Measurements from ENCODE around the gene VGLL2. TPM values are rescaled to one million over a fixed set of nuclear protein-coding genes. Genes with fewer than 3 reads are reported as not detected.

The VGLL2 gene
- total RNA-seq, 1 donor from 2014 or later = not detected

GRCh38 chr6:117267054-117267347 is 1.6 kb downstream of the VGLL2 start:
- intact Hi-C loops (cut with DNase I) = no loop called here
- ATAC-seq (ENCODE audit: poor library complexity) = no peak
- no peak for DNase-seq

DNA sequence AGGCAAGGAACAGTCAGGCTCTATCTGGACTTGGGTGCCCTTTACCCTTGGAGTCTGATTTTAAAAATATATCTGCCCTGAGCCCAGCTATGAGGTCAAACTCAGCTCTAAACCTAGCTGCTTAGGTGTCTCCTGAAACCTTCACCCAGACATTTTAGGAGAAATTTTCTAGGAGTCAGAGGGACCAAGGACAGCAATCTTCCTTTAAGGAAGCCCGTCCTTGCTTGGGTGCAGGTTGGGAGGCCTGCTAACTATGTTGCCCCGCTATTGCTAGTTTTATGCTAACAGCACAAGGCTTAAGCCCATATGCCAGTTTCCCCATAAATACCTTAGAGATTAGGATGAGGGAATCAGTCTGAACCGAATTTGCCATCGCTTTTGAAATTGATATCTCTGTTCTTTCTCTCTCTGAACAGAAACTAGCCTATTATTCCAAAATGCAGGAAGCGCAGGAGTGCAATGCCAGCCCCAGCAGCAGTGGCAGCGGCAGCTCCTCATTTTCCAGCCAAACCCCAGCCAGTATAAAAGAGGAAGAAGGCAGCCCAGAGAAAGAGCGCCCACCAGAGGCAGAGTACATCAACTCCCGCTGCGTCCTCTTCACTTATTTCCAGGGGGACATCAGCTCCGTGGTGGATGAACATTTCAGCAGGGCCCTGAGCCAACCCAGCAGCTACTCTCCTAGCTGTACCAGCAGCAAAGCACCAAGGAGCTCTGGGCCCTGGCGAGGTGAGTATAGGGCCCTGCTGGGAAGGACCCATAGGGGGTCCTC is 2.6 kb downstream of the VGLL2 start:
- ATAC-seq (ENCODE audit: poor library complexity) (no peak), DNase-seq (no peak)
- intact Hi-C loops (cut with DNase I) = no loop called here

GRCh38 chr6:117268924-117269323 is 3.6 kb downstream of the VGLL2 start:
- ATAC-seq (ENCODE audit: poor library complexity) = no peak
- no peak for DNase-seq
- intact Hi-C loops (cut with DNase I) = no loop called here

DNA sequence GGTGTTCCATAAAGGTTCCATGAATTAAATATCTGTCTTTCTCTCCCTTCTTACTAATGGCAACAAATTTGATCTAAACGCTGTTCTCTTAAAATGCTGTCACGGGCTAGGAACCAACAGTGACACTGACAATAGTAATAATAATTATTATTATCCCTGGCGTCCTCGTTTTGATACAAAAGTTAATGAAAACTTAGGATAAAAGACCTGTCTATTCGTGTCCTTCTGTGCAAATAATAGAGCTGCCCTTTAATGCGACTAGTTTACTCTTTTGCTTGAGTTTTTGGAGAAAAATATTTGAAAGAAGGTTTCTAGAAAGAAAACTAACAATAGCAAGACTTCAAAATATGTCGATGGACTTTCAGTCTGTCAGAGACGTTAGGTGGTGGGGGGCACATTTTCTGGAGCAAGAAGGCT is 4.3 kb downstream of the VGLL2 start:
- intact Hi-C loops (cut with DNase I) = no loop called here
- ATAC-seq (ENCODE audit: poor library complexity) (no peak), DNase-seq (no peak)

GRCh38 chr6:117270055-117270842 is 4.9 kb downstream of the VGLL2 start:
- DNase-seq = no peak
- intact Hi-C loops (cut with DNase I) = no loop called here
- peak; percentile 24 for ATAC-seq (ENCODE audit: poor library complexity)

DNA sequence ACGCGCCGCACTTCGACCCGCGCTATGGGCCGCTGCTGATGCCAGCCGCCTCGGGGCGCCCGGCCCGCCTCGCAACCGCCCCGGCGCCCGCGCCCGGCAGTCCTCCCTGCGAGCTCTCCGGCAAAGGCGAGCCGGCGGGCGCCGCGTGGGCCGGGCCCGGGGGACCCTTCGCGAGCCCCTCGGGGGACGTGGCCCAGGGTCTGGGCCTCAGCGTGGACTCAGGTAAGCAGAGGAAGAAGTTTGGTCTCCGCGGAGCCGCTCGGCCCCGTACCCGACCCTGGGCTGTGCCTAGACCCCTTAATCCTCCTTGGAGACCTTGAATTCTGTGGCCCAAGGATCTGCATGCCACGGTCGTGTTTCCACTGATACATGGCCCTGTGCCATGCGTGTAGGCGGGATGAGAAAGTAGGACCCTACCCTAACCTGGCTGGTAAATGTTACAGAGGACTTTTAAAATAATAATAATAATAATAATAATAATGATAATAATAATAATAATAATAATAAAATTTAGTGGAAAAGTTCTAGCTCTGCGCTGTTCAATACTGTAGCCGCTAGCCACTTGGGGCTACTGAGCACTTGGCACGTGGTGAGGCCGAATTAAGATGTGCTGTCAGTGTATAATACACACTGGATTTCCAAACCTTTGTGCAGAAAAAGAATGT is 5.6 kb downstream of the VGLL2 start:
- ATAC-seq (ENCODE audit: poor library complexity) (no peak), DNase-seq (no peak)
- intact Hi-C loops (cut with DNase I) = no loop called here

GRCh38 chr6:117272032-117272866 is 6.9 kb downstream of the VGLL2 start:
- no peak for ATAC-seq (ENCODE audit: poor library complexity)
- intact Hi-C loops (cut with DNase I) = no loop called here
- no peak for DNase-seq

- intact Hi-C loops (cut with DNase I) = no loop called here
- no peak for DNase-seq
- ATAC-seq (ENCODE audit: poor library complexity) = no peak
Measured at GRCh38 chr6:117272891-117273290, 7.5 kb downstream of the VGLL2 start.

- DNase-seq = no peak
- intact Hi-C loops (cut with DNase I) = no loop called here
- no peak for ATAC-seq (ENCODE audit: poor library complexity)
Measured at GRCh38 chr6:117275205-117275604, 9.8 kb downstream of the VGLL2 start.

DNA sequence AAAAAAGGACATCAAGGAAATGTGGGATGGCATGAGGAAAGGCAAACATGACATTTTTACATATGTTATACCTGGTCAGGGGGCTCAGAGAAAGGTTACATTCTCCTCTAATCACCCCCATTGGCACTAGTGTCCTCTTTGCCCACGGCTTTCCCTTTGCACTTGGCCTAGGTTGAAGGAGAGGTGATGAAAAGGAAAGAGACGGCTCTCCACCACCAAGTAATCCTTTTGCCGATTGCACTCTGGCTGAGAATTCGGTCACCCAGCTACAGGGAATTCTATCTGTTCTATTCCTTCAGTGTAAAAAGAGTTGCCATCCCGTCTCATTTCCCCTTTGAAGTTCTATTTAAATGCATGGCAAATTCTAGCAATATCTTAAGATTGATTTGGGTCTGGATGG is 10.4 kb downstream of the VGLL2 start:
- ATAC-seq (ENCODE audit: poor library complexity) (no peak), DNase-seq (no peak)
- intact Hi-C loops (cut with DNase I) = no loop called here

GRCh38 chr6:117276778-117277316 is 11.5 kb downstream of the VGLL2 start:
- DNase-seq (no peak), ATAC-seq (ENCODE audit: poor library complexity) (no peak)
- intact Hi-C loops (cut with DNase I) = no loop called here

- intact Hi-C loops (cut with DNase I) = no loop called here
- ATAC-seq (ENCODE audit: poor library complexity) = no peak
- no peak for DNase-seq
Measured at GRCh38 chr6:117280922-117281321, 15.6 kb downstream of the VGLL2 start.

GRCh38 chr6:117288083-117288715 is 22.8 kb downstream of the VGLL2 start:
- intact Hi-C loops (cut with DNase I) = no loop called here
- ATAC-seq (ENCODE audit: poor library complexity) = no peak
- DNase-seq = no peak

DNA sequence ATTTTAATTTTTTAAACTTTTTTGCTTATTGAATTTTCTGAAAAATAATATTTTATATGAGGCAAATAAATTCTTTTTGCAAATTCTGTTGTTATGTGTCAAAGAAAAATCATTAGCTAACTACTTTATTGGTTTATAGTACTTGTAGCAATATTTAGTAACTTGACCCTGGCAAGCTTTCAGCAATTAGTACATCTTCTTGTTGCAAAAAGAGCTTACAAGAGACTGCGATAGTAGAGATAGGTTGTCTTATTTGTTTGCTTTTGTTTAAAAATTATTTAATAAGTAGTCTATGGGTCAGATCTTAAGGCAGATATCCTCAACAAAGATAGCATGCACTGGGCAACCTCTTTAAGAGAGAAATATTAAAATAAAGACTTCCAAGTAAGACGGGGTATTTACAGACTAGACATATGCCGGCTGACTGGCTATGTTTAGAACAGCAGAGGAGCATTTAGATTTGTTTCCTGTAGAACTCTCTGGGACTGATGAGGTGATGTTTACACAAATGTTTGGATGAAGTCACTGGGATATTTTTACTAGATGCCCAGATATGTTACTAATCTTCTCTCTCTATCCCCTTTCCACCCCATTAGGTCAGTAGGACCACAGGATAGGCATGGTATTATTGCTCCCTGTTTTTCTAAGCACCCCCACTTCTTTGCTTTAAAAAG is 25.0 kb downstream of the VGLL2 start:
- intact Hi-C loops (cut with DNase I) = no loop called here
- ATAC-seq (ENCODE audit: poor library complexity) (no peak), DNase-seq (no peak)

DNA sequence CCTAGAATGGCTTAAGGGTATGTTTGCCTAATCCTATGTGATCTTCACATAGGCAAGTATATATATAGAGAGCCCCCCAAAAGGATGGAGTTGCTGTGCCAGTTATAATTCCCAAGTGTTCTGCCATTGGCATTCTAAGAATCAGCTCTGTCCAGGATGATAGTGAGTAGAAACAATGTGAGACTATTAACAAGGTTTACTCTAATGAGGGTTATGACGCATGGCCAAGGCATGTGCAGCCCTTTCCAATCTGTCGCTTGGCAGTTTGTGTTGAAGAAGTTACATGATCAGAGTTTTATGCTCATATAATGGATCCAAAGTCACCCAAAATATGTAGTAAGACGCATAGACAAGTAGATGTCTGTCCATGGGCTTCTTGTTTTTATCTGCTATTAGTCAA is 33.6 kb downstream of the VGLL2 start:
- DNase-seq (no peak), ATAC-seq (ENCODE audit: poor library complexity) (no peak)
- intact Hi-C loops (cut with DNase I) = no loop called here

DNA sequence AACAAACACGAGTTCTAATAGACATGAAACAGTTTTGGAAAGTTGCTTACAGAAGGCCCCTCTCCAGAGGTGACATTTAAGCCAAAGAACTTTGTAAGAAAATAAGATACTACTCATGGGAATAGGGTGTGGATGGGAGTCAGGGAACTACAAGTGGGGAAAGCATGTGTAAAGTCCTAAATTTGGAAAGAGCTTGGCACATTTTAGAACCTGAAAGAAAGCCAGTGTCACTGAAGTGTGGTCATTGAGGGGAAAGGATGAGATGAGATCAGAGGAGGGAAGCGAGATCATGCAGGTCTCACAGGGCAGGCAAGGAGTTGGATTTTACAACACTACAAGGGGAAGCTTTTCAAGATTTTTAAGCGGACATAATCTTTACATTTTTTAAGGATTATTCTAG is 38.0 kb downstream of the VGLL2 start:
- intact Hi-C loops (cut with DNase I) = no loop called here
- DNase-seq (no peak), ATAC-seq (ENCODE audit: poor library complexity) (no peak)

- no peak for DNase-seq
- intact Hi-C loops (cut with DNase I) = no loop called here
- no peak for ATAC-seq (ENCODE audit: poor library complexity)
Measured at GRCh38 chr6:117304446-117304845, 39.1 kb downstream of the VGLL2 start.

- DNase-seq (no peak), ATAC-seq (ENCODE audit: poor library complexity) (no peak)
- intact Hi-C loops (cut with DNase I) = no loop called here
Measured at GRCh38 chr6:117306227-117306790, 41.0 kb downstream of the VGLL2 start.
